Keratinocyte (primary cell): ENCODE results near the gene MX1.

ENCODE experiments used
- EZH2 ChIP-seq: IDR thresholded peaks from one replicate; pipeline ENCODE4 v1.6.1; 2012; ENCODE audit warnings: inconsistent platforms, mild to moderate bottlenecking, low read length, moderate library complexity
- TF ChIP-seq, protein P1 (sequence below), 3 experiments: IDR thresholded peaks in 1 of 3; conservative IDR thresholded peaks in 1 of 3; optimal IDR thresholded peaks in 1 of 3; 2 replicates in 2 of 3; 3 replicates in 1 of 3; pipeline versions ENCODE3 to v1.5.1; 2011; ENCODE audit warnings: low read length in 3 of 3, mild to moderate bottlenecking in 3 of 3, moderate library complexity in 2 of 3, control low read depth in 1 of 3, inconsistent platforms in 1 of 3; ENCODE audit not compliant: insufficient read depth in 2 of 3; ENCODE audit errors: extremely low read depth in 1 of 3

- TF ChIP-seq, protein P1, sequence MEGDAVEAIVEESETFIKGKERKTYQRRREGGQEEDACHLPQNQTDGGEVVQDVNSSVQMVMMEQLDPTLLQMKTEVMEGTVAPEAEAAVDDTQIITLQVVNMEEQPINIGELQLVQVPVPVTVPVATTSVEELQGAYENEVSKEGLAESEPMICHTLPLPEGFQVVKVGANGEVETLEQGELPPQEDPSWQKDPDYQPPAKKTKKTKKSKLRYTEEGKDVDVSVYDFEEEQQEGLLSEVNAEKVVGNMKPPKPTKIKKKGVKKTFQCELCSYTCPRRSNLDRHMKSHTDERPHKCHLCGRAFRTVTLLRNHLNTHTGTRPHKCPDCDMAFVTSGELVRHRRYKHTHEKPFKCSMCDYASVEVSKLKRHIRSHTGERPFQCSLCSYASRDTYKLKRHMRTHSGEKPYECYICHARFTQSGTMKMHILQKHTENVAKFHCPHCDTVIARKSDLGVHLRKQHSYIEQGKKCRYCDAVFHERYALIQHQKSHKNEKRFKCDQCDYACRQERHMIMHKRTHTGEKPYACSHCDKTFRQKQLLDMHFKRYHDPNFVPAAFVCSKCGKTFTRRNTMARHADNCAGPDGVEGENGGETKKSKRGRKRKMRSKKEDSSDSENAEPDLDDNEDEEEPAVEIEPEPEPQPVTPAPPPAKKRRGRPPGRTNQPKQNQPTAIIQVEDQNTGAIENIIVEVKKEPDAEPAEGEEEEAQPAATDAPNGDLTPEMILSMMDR (optimal IDR thresholded peaks at IDR 0.05 in 1 of 3, IDR thresholded peaks at IDR 0.05 in 1 of 3, conservative IDR thresholded peaks at IDR 0.05 in 1 of 3; ENCODE audit: extremely low read depth in 1 of 3, insufficient read depth in 2 of 3, low read length in 3 of 3) = no peak
- no peak for TF ChIP-seq EZH2
These were observed 71.0 kb downstream of the MX1 start for GRCh38 chr21:41497008-41497407.
